D721Med (cell line): ENCODE results near the gene TRPM3.
"Not testable (repeated sequence)": the region's sequence is repeated elsewhere in the genome, so short reads cannot be mapped to it uniquely, and the experiment has no call there.

ENCODE experiments used
- DNase-seq: peaks from one replicate; pipeline ENCODE4 v3.0.0; 2011; ENCODE audit warnings: low spot score; ENCODE audit not compliant: insufficient read length
- FAIRE-seq: peaks from 2 replicates; lab custom pipeline; 2011; peaks lifted over from hg19 to GRCh38; lab: Jason Lieb, UNC
- CTCF ChIP-seq: IDR thresholded peaks from 2 replicates; pipeline ENCODE4 v1.5.1; 2012; ENCODE audit warnings: mild to moderate bottlenecking, control low read depth; ENCODE audit not compliant: insufficient read depth; ENCODE audit errors: missing control alignments

The TRPM3 gene

GRCh38 chr9:70753311-70753710 is 368.1 kb downstream of the TRPM3 start:
- TF ChIP-seq CTCF, result no peak
- DNase-seq, result no peak
- FAIRE-seq, result no peak

GRCh38 chr9:70749066-70749465 is 372.4 kb downstream of the TRPM3 start:
- FAIRE-seq, result no peak
- no peak for TF ChIP-seq CTCF
- DNase-seq, result no peak

DNA sequence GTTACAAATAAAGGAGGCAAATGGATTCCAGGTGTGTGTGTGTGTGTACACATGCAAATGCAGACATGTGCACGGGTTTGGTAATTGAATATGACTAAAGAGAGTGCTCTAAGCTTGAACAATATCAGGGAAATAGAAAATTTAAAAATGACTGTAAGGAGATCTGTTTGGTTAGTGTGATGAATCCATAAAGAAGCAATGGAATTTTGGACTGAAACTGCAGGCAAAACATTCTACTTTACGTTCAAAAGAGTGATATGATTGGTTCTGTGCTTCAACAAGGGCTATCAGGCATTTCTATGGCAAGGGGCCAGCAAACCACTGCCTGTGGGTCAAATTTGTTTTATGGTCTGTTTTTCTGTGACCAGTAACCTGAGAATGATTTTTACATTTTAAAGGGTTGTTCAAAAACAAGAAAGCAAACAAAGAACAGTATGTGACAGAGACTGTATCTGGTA is 374.1 kb downstream of the TRPM3 start:
- FAIRE-seq, result no peak
- no peak for TF ChIP-seq CTCF
- no peak for DNase-seq

- no peak for TF ChIP-seq CTCF
- no peak for FAIRE-seq
- DNase-seq, result no peak
These were observed 374.7 kb downstream of the TRPM3 start for GRCh38 chr9:70746760-70747159.

- FAIRE-seq (no peak), DNase-seq (no peak)
- no peak for TF ChIP-seq CTCF
These were observed 375.1 kb downstream of the TRPM3 start for GRCh38 chr9:70746316-70746715.

DNA sequence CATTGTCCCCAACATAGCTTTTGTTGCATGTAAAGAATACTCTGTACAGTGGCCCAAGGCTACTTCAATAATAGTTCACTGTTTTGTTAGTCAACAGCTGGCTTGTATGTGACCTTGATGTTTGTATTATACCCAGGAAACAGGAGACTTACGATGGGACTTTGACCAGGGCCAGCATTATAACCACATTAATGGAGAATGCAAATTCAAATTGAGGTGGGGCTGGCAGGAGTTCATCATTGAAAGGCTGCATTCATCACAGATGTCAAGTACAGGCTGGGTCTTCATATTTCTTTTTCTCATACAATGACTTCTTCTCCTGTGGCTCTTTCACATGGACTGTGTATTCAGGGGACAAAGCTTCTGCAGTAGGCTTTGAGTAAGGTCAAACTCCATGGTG is 396.6 kb downstream of the TRPM3 start:
- not testable (repeated sequence) for FAIRE-seq, DNase-seq

DNA sequence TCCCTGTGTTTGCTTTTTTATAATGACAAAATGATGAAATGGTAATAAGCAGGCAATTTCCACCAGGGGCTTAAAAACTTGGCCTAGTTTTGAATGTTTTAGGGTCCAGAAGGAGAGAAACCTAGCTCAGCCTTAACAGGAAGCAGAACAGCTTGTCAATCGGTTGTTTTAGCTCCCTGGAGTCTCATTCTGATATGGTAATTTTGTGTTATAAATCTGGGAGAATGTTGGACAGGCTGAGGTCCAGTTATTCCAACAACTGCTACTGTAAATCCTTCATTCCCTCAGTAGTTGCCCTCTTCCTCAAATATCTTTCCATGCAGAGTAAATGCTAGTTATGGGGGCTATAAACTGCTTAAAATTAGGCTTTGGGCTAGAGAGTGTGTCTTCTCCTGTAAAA is 397.4 kb downstream of the TRPM3 start:
- not testable (repeated sequence) for DNase-seq, FAIRE-seq

GRCh38 chr9:70706797-70707196 is 414.6 kb downstream of the TRPM3 start:
- not testable (repeated sequence) for DNase-seq, FAIRE-seq

DNA sequence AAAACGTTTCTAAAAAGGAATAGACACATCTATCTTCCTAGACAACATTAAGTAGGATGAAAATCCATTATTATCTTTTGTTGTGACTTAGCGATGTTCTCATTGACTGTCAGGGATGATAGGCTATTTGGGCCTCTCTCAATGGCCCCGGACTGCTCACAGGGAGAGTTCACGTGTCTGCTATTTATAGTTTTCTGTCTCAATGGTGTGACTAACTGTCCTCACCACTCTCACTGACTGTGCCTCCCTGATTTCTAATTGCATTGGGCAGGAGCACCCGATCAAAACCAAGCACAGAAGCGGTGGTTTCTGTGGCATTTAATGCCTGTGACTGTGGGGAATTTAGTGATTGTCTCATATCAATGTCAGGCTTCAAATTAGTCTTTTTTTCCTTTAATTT is 420.3 kb downstream of the TRPM3 start:
- DNase-seq, result no peak
- TF ChIP-seq CTCF, result no peak
- FAIRE-seq, result no peak
